SK-N-SH (cell line): ENCODE measurements around the gene KMT5B. TPM values are rescaled to one million over a fixed set of nuclear protein-coding genes. Genes with fewer than 3 reads are reported as not detected.

Experiments
- CTCF ChIA-PET: fragments of 300-600, 350-600 bp; formaldehyde crosslinking; extraction: SDS; loops from one replicate; lab custom pipeline; 2021; lab: Yijun Ruan, JAX
- POLR2A ChIA-PET: fragments of 350-600 bp; sonication (Branson Sonifier 250); formaldehyde crosslinking; extraction: SDS; loops from one replicate; lab custom pipeline; 2020; ENCODE audit warnings: antibody characterized with exemption, inconsistent platforms; lab: Yijun Ruan, JAX
- DNase-seq: peaks from one replicate; pipeline ENCODE4 v3.0.0; 2012
- H2AFZ ChIP-seq: fragments of 200-600 bp; sonication (generic); 2 replicates; pipeline ENCODE4 v1.8.1; 2016; ENCODE audit warnings: antibody characterized with exemption, mild to moderate bottlenecking, low read depth
- H3F3A ChIP-seq: fragments of 200-600 bp; sonication (generic); replicated peaks from 2 replicates; pipeline ENCODE3; 2016; ENCODE audit warnings: antibody characterized with exemption, mild to moderate bottlenecking; ENCODE audit not compliant: insufficient read depth
- H3K27ac ChIP-seq, 2 experiments: fragments of 200-500 bp in 1 of 2; fragments of 200-600 bp in 1 of 2; sonication (Bioruptor generic) in 1 of 2; sonication (generic), shearing (Covaris generic) in 1 of 2; 2 replicates each; pipeline versions ENCODE4 v1.5.1 to v1.6.1; 2014 to 2016; ENCODE audit warnings: low read depth in 2 of 2, inconsistent platforms in 1 of 2, low read length in 1 of 2, mild to moderate bottlenecking in 1 of 2, mixed read lengths in 1 of 2
- H3K27me3 ChIP-seq: fragments of 200-600 bp; sonication (generic), shearing (Covaris generic); 2 replicates; pipeline ENCODE4 v1.6.1; 2016; ENCODE audit warnings: mixed run types; ENCODE audit not compliant: insufficient read depth
- H3K36me3 ChIP-seq, 2 experiments: fragments of 200-500 bp in 1 of 2; fragments of 200-600 bp in 1 of 2; sonication (Bioruptor generic) in 1 of 2; sonication (generic) in 1 of 2; replicated peaks in 1 of 2; 2 replicates each; pipeline versions ENCODE3 to v1.5.1; 2014 to 2016; ENCODE audit warnings: low read length in 1 of 2, mild to moderate bottlenecking in 1 of 2; ENCODE audit not compliant: insufficient read depth in 2 of 2, control insufficient read depth in 1 of 2
- H3K4me1 ChIP-seq, 2 experiments: fragments of 200-500 bp in 1 of 2; fragments of 200-600 bp in 1 of 2; sonication (Bioruptor generic) in 1 of 2; sonication (generic), shearing (Covaris generic) in 1 of 2; 2 replicates each; pipeline versions ENCODE4 v1.5.1 to v1.6.1; 2014 to 2016; ENCODE audit warnings: low read depth in 1 of 2, low read length in 1 of 2, mixed run types in 1 of 2; ENCODE audit not compliant: insufficient read depth in 2 of 2, control insufficient read depth in 1 of 2
- H3K4me2 ChIP-seq: fragments of 200-600 bp; sonication (generic), shearing (Covaris generic); 2 replicates; pipeline ENCODE4 v1.6.1; 2017; ENCODE audit warnings: mixed run types
- H3K4me3 ChIP-seq, 2 experiments: fragments of 200-500 bp in 1 of 2; fragments of 200-600 bp in 1 of 2; sonication (Bioruptor generic) in 1 of 2; sonication (generic), shearing (Covaris generic) in 1 of 2; 2 replicates each; pipeline versions ENCODE4 v1.5.1 to v1.8.1; 2014 to 2016; ENCODE audit warnings: low read depth in 2 of 2, inconsistent platforms in 1 of 2, low read length in 1 of 2, mild to moderate bottlenecking in 1 of 2, mixed read lengths in 1 of 2, moderate library complexity in 1 of 2
- H3K79me2 ChIP-seq: fragments of 200-600 bp; sonication (generic); 2 replicates; pipeline ENCODE4 v1.8.1; 2017; ENCODE audit warnings: mild to moderate bottlenecking; ENCODE audit not compliant: insufficient read depth
- H3K9ac ChIP-seq: fragments of 200-600 bp; sonication (generic); 2 replicates; pipeline ENCODE4 v1.6.1; 2017; ENCODE audit warnings: mixed run types
- H3K9me2 ChIP-seq: fragments of 200-600 bp; sonication (generic); 2 replicates; pipeline ENCODE4 v1.6.1; 2017; ENCODE audit warnings: mixed run types
- H3K9me3 ChIP-seq: fragments of 200-600 bp; sonication (generic); 2 replicates; pipeline ENCODE4 v1.6.1; 2017; ENCODE audit warnings: mixed run types, mild to moderate bottlenecking, moderate library complexity
- H4K20me1 ChIP-seq: fragments of 200-600 bp; sonication (generic); 2 replicates; pipeline ENCODE4 v1.6.1; 2017; ENCODE audit warnings: mild to moderate bottlenecking, mixed run types; ENCODE audit not compliant: insufficient read depth
- CHD2 ChIP-seq: fragments of 150-350 bp; IDR thresholded peaks from 2 replicates; pipeline ENCODE4 v1.6.1; 2018; ENCODE audit warnings: low read length; ENCODE audit not compliant: partially characterized antibody
- EP300 ChIP-seq, 2 experiments: IDR thresholded peaks; 2 replicates each; pipeline versions ENCODE4 v1.4.0 to v1.6.1; 2012; ENCODE audit warnings: borderline replicate concordance in 1 of 2, low read depth in 1 of 2, low read length in 1 of 2
- EZH2phosphoT487 ChIP-seq: fragments of 200-600 bp; sonication (generic); IDR thresholded peaks from 2 replicates; pipeline ENCODE4 v1.6.1; 2017; ENCODE audit warnings: low read depth, mixed run types, mild to moderate bottlenecking, antibody characterized with exemption, moderate library complexity, borderline replicate concordance
- FOSL2 ChIP-seq: IDR thresholded peaks from 2 replicates; pipeline ENCODE4 v1.4.0; 2012; ENCODE audit warnings: low read depth, mild to moderate bottlenecking, moderate library complexity, borderline replicate concordance
- FOXJ3 ChIP-seq: sonication (generic); formaldehyde crosslinking; IDR thresholded peaks from 2 replicates; pipeline ENCODE4 v1.5.1; 2020; ENCODE audit warnings: mild to moderate bottlenecking, missing genetic modification reagents
- FOXM1 ChIP-seq: IDR thresholded peaks from 2 replicates; pipeline ENCODE4 v1.4.0; 2012; ENCODE audit warnings: low read depth, mild to moderate bottlenecking
- GABPA ChIP-seq: IDR thresholded peaks from 2 replicates; pipeline ENCODE4 v1.4.0; 2012; ENCODE audit warnings: low read depth, mild to moderate bottlenecking
- IRF3 ChIP-seq: fragments of 150-350 bp; IDR thresholded peaks from 2 replicates; pipeline ENCODE4 v1.6.1; 2016; ENCODE audit warnings: mild to moderate bottlenecking, low read depth, low read length
- MXI1 ChIP-seq: IDR thresholded peaks from 2 replicates; pipeline ENCODE4 v1.6.1; 2012; ENCODE audit warnings: mild to moderate bottlenecking, low read depth, low read length, improper control_type of control experiment
- NFIC ChIP-seq: IDR thresholded peaks from 2 replicates; pipeline ENCODE4 v1.4.0; 2012; ENCODE audit warnings: borderline replicate concordance
- NRF1 ChIP-seq: IDR thresholded peaks from 2 replicates; pipeline ENCODE4 v1.6.1; 2012; ENCODE audit warnings: low read depth, mild to moderate bottlenecking, low read length
- RCOR1 ChIP-seq: fragments of 150-350 bp; IDR thresholded peaks from 2 replicates; pipeline ENCODE4 v1.6.1; 2017; ENCODE audit warnings: antibody characterized with exemption, low read length
- REST ChIP-seq: IDR thresholded peaks from 2 replicates; pipeline ENCODE4 v1.6.1; 2012; ENCODE audit warnings: mild to moderate bottlenecking, low read depth, low read length, moderate library complexity
- RFX5 ChIP-seq: IDR thresholded peaks from 2 replicates; pipeline ENCODE4 v1.6.1; 2012; ENCODE audit warnings: mild to moderate bottlenecking, improper control_type of control experiment, low read length
- SMC3 ChIP-seq: IDR thresholded peaks from 2 replicates; pipeline ENCODE4 v1.6.1; 2012; ENCODE audit warnings: low read depth, low read length, improper control_type of control experiment
- TAF1 ChIP-seq: IDR thresholded peaks from 2 replicates; pipeline ENCODE4 v1.6.1; 2012; ENCODE audit warnings: low read depth, mild to moderate bottlenecking, low read length, moderate library complexity, borderline replicate concordance
- TCF12 ChIP-seq: IDR thresholded peaks from 2 replicates; pipeline ENCODE4 v1.4.0; 2012
- polyA plus RNA-seq, 3 experiments: library from polyadenylated mRNA; depleted of rRNA; stranded (reverse); fragments of >200 nt; gene quantifications; 2 replicates each; pipeline ENCODE4 v1.2.3, GENCODE V29; 2012
- TF ChIP-seq, protein P1 (sequence below): IDR thresholded peaks from 2 replicates; pipeline ENCODE4 v1.4.0; 2012; ENCODE audit warnings: low read depth, borderline replicate concordance

KMT5B gene
- polyA plus RNA-seq, 1 of the 3 experiments (the other 2 are of a cell fraction), result 10.4 TPM

GRCh38 chr11:68169442-68169841 lies 43.7 kb downstream of the KMT5B start:
- TF ChIP-seq CHD2 (no peak), EZH2phosphoT487 (no peak), NFIC (no peak), IRF3 (no peak), MXI1 (no peak), FOXJ3 (no peak), TCF12 (no peak), REST (no peak), RCOR1 (no peak), GABPA (no peak), FOXM1 (no peak), NRF1 (no peak), TAF1 (no peak), RFX5 (no peak), EP300 (IDR thresholded peaks at IDR 0.05; ENCODE audit: borderline replicate concordance in 1 of 2, low read depth in 1 of 2, low read length in 1 of 2) (no peak), SMC3 (no peak), FOSL2 (no peak)
- TF ChIP-seq, protein P1, sequence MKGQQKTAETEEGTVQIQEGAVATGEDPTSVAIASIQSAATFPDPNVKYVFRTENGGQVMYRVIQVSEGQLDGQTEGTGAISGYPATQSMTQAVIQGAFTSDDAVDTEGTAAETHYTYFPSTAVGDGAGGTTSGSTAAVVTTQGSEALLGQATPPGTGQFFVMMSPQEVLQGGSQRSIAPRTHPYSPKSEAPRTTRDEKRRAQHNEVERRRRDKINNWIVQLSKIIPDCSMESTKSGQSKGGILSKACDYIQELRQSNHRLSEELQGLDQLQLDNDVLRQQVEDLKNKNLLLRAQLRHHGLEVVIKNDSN, result no peak
- Histone ChIP-seq H3K9me3 (no peaks in the 10 kb centered on the region), H3K4me3 (no peak overlapping the region), H3K9ac (no peak overlapping the region), H3K27me3 (no peaks in the 10 kb centered on the region), H3K4me2 (no peak overlapping the region), H3K36me3 (peaks cover 69 to 70% of the 10 kb centered on the region in 2 experiments), H3K79me2 (no peaks in the 10 kb centered on the region; the same call in 1 of the 2 replicates), H2AFZ (no peak overlapping the region), H3K27ac (no peak overlapping the region), H3F3A (no peaks in the 10 kb centered on the region), H4K20me1 (no peaks in the 10 kb centered on the region), H3K9me2 (no peaks in the 10 kb centered on the region), H3K4me1 (no peaks in the 10 kb centered on the region)
- ChIA-PET CTCF (interaction anchor here (0.7 to 1.2 kb wide), 2 partner anchors 102 to 148 kb away, joined by 3 to 4 read pairs; partner anchors contain the start of gene C11orf24), POLR2A (no interaction called here)
- no peak for DNase-seq
